H9 (cell line): ENCODE data around the gene CCL24. TPM values are rescaled to one million over a fixed set of nuclear protein-coding genes. Genes with fewer than 3 reads are reported as not detected.

ENCODE experiments used
- DNase-seq: peaks from one replicate; pipeline ENCODE4 v3.0.0-alpha.2; 2017
- H2AFZ ChIP-seq: one replicate; pipeline ENCODE4 v1.6.1; 2013; ENCODE audit warnings: mild to moderate bottlenecking, low read length, control low read depth, moderate library complexity
- H2AK5ac ChIP-seq: 2 replicates; pipeline ENCODE4 v1.6.1; 2013; ENCODE audit warnings: low read length, control low read depth, mixed read lengths; ENCODE audit not compliant: insufficient read length
- H2BK120ac ChIP-seq: one replicate; pipeline ENCODE4 v1.6.1; 2013; ENCODE audit warnings: low read depth, mild to moderate bottlenecking, low read length, control low read depth, inconsistent platforms; ENCODE audit not compliant: poor library complexity, severe bottlenecking
- H2BK12ac ChIP-seq: 2 replicates; pipeline ENCODE4 v1.6.1; 2013; ENCODE audit warnings: low read length, control low read depth, mixed read lengths, low read depth; ENCODE audit not compliant: insufficient read length
- H2BK15ac ChIP-seq: 2 replicates; pipeline ENCODE4 v1.6.1; 2013; ENCODE audit warnings: low read depth, low read length, control low read depth
- H2BK20ac ChIP-seq: one replicate; pipeline ENCODE4 v1.6.1; 2013; ENCODE audit warnings: low read depth, mild to moderate bottlenecking, low read length, control low read depth, inconsistent platforms; ENCODE audit not compliant: poor library complexity, severe bottlenecking
- H2BK5ac ChIP-seq: 2 replicates; pipeline ENCODE4 v1.6.1; 2013; ENCODE audit warnings: low read length, control low read depth, mixed read lengths; ENCODE audit not compliant: insufficient read length
- H3K14ac ChIP-seq: 2 replicates; pipeline ENCODE4 v1.6.1; 2013; ENCODE audit warnings: low read length, control low read depth; ENCODE audit not compliant: insufficient read depth
- H3K18ac ChIP-seq: 2 replicates; pipeline ENCODE4 v1.6.1; 2013; ENCODE audit warnings: low read depth, mild to moderate bottlenecking, mixed read lengths, low read length, control low read depth; ENCODE audit not compliant: insufficient read length
- H3K23ac ChIP-seq: 2 replicates; pipeline ENCODE4 v1.6.1; 2013; ENCODE audit warnings: low read length, control low read depth, mixed read lengths, low read depth; ENCODE audit not compliant: insufficient read length
- H3K23me2 ChIP-seq: 2 replicates; pipeline ENCODE4 v1.6.1; 2013; ENCODE audit warnings: low read depth, mild to moderate bottlenecking, mixed read lengths, low read length, control low read depth; ENCODE audit not compliant: insufficient read length, poor library complexity, severe bottlenecking
- H3K27ac ChIP-seq: 2 replicates; pipeline ENCODE4 v1.5.1; 2013; ENCODE audit warnings: low read length, control low read depth, mixed read lengths, low read depth; ENCODE audit not compliant: insufficient read length
- H3K27me3 ChIP-seq: 2 replicates; pipeline ENCODE4 v1.6.1; 2013; ENCODE audit warnings: low read length, control low read depth, inconsistent platforms; ENCODE audit not compliant: insufficient read depth
- H3K4ac ChIP-seq: 2 replicates; pipeline ENCODE4 v1.6.1; 2013; ENCODE audit warnings: low read depth, mild to moderate bottlenecking, control low read depth, inconsistent platforms, low read length, moderate library complexity
- H3K4me1 ChIP-seq: 2 replicates; pipeline ENCODE4 v1.6.1; 2013; ENCODE audit warnings: low read length, control low read depth, inconsistent platforms; ENCODE audit not compliant: insufficient read depth
- H3K4me2 ChIP-seq: 2 replicates; pipeline ENCODE4 v1.6.1; 2013; ENCODE audit warnings: low read length, control low read depth, mixed read lengths; ENCODE audit not compliant: insufficient read length, insufficient read depth
- H3K56ac ChIP-seq: 2 replicates; pipeline ENCODE4 v1.6.1; 2013; ENCODE audit warnings: low read depth, mild to moderate bottlenecking, mixed read lengths, low read length, control low read depth; ENCODE audit not compliant: insufficient read length
- H3K79me1 ChIP-seq: 2 replicates; pipeline ENCODE4 v1.6.1; 2013; ENCODE audit warnings: low read depth, mild to moderate bottlenecking, moderate library complexity, low read length, control low read depth, inconsistent platforms; ENCODE audit not compliant: insufficient read depth, poor library complexity, severe bottlenecking
- H3K79me2 ChIP-seq: 2 replicates; pipeline ENCODE4 v1.6.1; 2013; ENCODE audit warnings: low read length, control low read depth, inconsistent platforms; ENCODE audit not compliant: insufficient read depth
- H3K9ac ChIP-seq: 2 replicates; pipeline ENCODE4 v1.6.1; 2013; ENCODE audit warnings: low read length, control low read depth, mixed read lengths; ENCODE audit not compliant: insufficient read length; ENCODE audit errors: extremely low read depth
- H3K9me3 ChIP-seq: one replicate; pipeline ENCODE4 v1.6.1; 2013; ENCODE audit warnings: low read depth, low read length, inconsistent platforms; ENCODE audit not compliant: control insufficient read depth
- H3T11ph ChIP-seq: one replicate; pipeline ENCODE4 v1.6.1; 2013; ENCODE audit warnings: mild to moderate bottlenecking, low read length, control low read depth, inconsistent platforms
- H4K20me1 ChIP-seq: one replicate; pipeline ENCODE4 v1.6.1; 2013; ENCODE audit not compliant: control insufficient read depth, insufficient read length, insufficient read depth
- H4K5ac ChIP-seq: 2 replicates; pipeline ENCODE4 v1.6.1; 2013; ENCODE audit warnings: low read depth, mild to moderate bottlenecking, mixed read lengths, low read length, control low read depth; ENCODE audit not compliant: insufficient read length
- H4K8ac ChIP-seq: replicated peaks from 2 replicates; pipeline ENCODE4 v1.6.1; 2013; ENCODE audit warnings: low read length, control low read depth, mixed read lengths, low read depth; ENCODE audit not compliant: insufficient read length
- H4K91ac ChIP-seq: 2 replicates; pipeline ENCODE4 v1.6.1; 2013; ENCODE audit warnings: low read depth, mild to moderate bottlenecking, moderate library complexity, mixed read lengths, low read length, control low read depth; ENCODE audit not compliant: insufficient read length
- H3K27ac Mint-ChIP-seq, 3 experiments: 2 replicates in 2 of 3; 3 replicates in 1 of 3; pipeline ENCODE4 v1.8.0; 2020 to 2021; ENCODE audit warnings: mixed read lengths in 3 of 3, mild to moderate bottlenecking in 1 of 3, moderate library complexity in 1 of 3
- H3K27me3 Mint-ChIP-seq: 2 replicates; pipeline ENCODE4 v1.8.0; 2021; ENCODE audit warnings: low read depth, mild to moderate bottlenecking, moderate library complexity, mixed read lengths
- H3K36me3 Mint-ChIP-seq, 3 experiments: 2 replicates in 2 of 3; 3 replicates in 1 of 3; pipeline ENCODE4 v1.8.0; 2020 to 2021; ENCODE audit warnings: low read depth in 3 of 3, mixed read lengths in 3 of 3; ENCODE audit not compliant: insufficient read depth in 1 of 3
- H3K4me1 Mint-ChIP-seq, 2 experiments: 2 replicates each; pipeline ENCODE4 v1.8.0; 2020; ENCODE audit warnings: mixed read lengths in 2 of 2
- H3K4me3 Mint-ChIP-seq, 2 experiments: 2 replicates in 1 of 2; 3 replicates in 1 of 2; pipeline ENCODE4 v1.8.0; 2020 to 2021; ENCODE audit warnings: mild to moderate bottlenecking in 2 of 2, mixed read lengths in 2 of 2, moderate library complexity in 1 of 2
- H3K9me3 Mint-ChIP-seq, 2 experiments: 2 replicates in 1 of 2; 3 replicates in 1 of 2; pipeline ENCODE4 v1.8.0; 2020; ENCODE audit warnings: mild to moderate bottlenecking in 2 of 2, mixed read lengths in 2 of 2, moderate library complexity in 1 of 2
- CTCF ChIP-seq: fragments of 200-600 bp; sonication (generic); conservative IDR thresholded peaks from 3 replicates; pipeline ENCODE4 v1.8.0; 2021; ENCODE audit warnings: antibody characterized with exemption, mild to moderate bottlenecking
- WGBS: extraction: QIAGEN DNeasy Blood & Tissue Kit; methylation state at CpG from one replicate; pipeline ENCODE4 v1.1.7; 2013; ENCODE audit warnings: missing lambda C conversion rate, low lambda C conversion rate, mixed read lengths; ENCODE audit not compliant: insufficient read length; ENCODE audit errors: extremely low coverage; 5-methylcytosine and 5-hydroxymethylcytosine counted together
- total RNA-seq: library from RNA; stranded (reverse); gene quantifications from 2 replicates; pipeline ENCODE4 v1.2.1, GENCODE V29; 2021

The CCL24 gene
- total RNA-seq, 1 experiment from 2014 or later, result not detected

- H3K23me2 ChIP-seq, result no peaks in the 10 kb centered on the region
- no peak overlapping the region for H3K14ac ChIP-seq
- no peaks in the 10 kb centered on the region for H3K27me3 ChIP-seq
- H3K79me2 ChIP-seq, result no peaks in the 10 kb centered on the region
- no peaks in the 10 kb centered on the region for H3K79me1 ChIP-seq
- H2AFZ ChIP-seq, result no peak overlapping the region
- H3K27ac ChIP-seq, result no peak overlapping the region
- no peak overlapping the region for H4K91ac ChIP-seq
- no peak overlapping the region for H2BK120ac ChIP-seq
- H4K5ac ChIP-seq, result no peak overlapping the region
- H4K8ac ChIP-seq, result no peak overlapping the region
- TF ChIP-seq CTCF, result no peak
- H4K20me1 ChIP-seq, result no peaks in the 10 kb centered on the region
- WGBS, result no CpG with 5 or more reads among the region's 5 CpGs
- no peak for DNase-seq
- no peak overlapping the region for H3K9ac ChIP-seq
- H3K4me1 Mint-ChIP-seq, result no peaks in the 10 kb centered on the region
- no peaks in the 10 kb centered on the region for H3K4me1 ChIP-seq
- no peak overlapping the region for H3K4me2 ChIP-seq
- no peaks in the 10 kb centered on the region; a peak in 1 of 5 replicates for H3K9me3 Mint-ChIP-seq
- no peak overlapping the region for H3T11ph ChIP-seq
- H2AK5ac ChIP-seq, result no peak overlapping the region
- H2BK15ac ChIP-seq, result no peak overlapping the region
- peak overlapping the region in 1 of 3 experiments; percentile 89; a peak in 2 of 7 replicates for H3K27ac Mint-ChIP-seq
- no peak overlapping the region for H3K18ac ChIP-seq
- no peaks in the 10 kb centered on the region for H3K9me3 ChIP-seq
- H3K4ac ChIP-seq, result no peak overlapping the region
- H3K4me3 Mint-ChIP-seq, result no peak overlapping the region; a peak in 1 of 5 replicates
- H2BK12ac ChIP-seq, result no peak overlapping the region
- H3K36me3 Mint-ChIP-seq, result no peaks in the 10 kb centered on the region; a peak in 1 of 7 replicates
- H3K56ac ChIP-seq, result no peak overlapping the region
- no peak overlapping the region for H3K23ac ChIP-seq
- no peak overlapping the region for H2BK5ac ChIP-seq
- peaks cover 2% of the 10 kb centered on the region; the same call in 1 of the 2 replicates for H3K27me3 Mint-ChIP-seq
- no peak overlapping the region for H2BK20ac ChIP-seq
Observed at GRCh38 chr7:75854233-75854632, 40.6 kb upstream of the CCL24 start.
